Measurements from ENCODE around the gene RXFP3. TPM values are rescaled to one million over a fixed set of nuclear protein-coding genes. Genes with fewer than 3 reads are reported as not detected.
"Not testable (repeated sequence)": the region's sequence is repeated elsewhere in the genome, so short reads cannot be mapped to it uniquely, and the experiment has no call there.

The RXFP3 gene
- total RNA-seq, 1 experiment from 2014 or later = not detected

- peak; percentile 70 for DNase-seq (ENCODE audit: low read depth)
Observed at GRCh38 chr5:33936004-33936380, 194 bp upstream of the RXFP3 start.

DNA sequence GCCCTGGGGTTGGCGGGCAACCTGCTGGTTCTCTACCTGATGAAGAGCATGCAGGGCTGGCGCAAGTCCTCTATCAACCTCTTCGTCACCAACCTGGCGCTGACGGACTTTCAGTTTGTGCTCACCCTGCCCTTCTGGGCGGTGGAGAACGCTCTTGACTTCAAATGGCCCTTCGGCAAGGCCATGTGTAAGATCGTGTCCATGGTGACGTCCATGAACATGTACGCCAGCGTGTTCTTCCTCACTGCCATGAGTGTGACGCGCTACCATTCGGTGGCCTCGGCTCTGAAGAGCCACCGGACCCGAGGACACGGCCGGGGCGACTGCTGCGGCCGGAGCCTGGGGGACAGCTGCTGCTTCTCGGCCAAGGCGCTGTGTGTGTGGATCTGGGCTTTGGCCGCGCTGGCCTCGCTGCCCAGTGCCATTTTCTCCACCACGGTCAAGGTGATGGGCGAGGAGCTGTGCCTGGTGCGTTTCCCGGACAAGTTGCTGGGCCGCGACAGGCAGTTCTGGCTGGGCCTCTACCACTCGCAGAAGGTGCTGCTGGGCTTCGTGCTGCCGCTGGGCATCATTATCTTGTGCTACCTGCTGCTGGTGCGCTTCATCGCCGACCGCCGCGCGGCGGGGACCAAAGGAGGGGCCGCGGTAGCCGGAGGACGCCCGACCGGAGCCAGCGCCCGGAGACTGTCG lies 976 bp downstream of the RXFP3 start:
- peak; percentile 11 for DNase-seq (ENCODE audit: low read depth)

DNA sequence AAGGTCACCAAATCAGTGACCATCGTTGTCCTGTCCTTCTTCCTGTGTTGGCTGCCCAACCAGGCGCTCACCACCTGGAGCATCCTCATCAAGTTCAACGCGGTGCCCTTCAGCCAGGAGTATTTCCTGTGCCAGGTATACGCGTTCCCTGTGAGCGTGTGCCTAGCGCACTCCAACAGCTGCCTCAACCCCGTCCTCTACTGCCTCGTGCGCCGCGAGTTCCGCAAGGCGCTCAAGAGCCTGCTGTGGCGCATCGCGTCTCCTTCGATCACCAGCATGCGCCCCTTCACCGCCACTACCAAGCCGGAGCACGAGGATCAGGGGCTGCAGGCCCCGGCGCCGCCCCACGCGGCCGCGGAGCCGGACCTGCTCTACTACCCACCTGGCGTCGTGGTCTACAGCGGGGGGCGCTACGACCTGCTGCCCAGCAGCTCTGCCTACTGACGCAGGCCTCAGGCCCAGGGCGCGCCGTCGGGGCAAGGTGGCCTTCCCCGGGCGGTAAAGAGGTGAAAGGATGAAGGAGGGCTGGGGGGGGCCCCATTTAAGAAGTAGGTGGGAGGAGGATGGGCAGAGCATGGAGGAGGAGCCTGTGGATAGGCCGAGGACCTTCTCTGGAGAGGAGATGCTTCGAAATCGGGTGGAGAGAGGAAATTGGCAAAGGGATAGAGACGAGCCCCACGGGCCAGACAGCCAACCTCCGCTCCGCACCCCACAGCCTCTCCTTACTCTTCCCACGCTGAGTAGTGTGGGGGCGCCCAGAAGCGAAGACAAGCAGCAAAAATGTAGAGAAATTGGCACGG lies 1.7 kb downstream of the RXFP3 start:
- DNase-seq (ENCODE audit: low read depth) = no peak

- DNase-seq (ENCODE audit: low read depth) = no peak
Observed at GRCh38 chr5:33938507-33938796, 2.3 kb downstream of the RXFP3 start.

GRCh38 chr5:33938881-33939280 lies 2.7 kb downstream of the RXFP3 start:
- DNase-seq (ENCODE audit: low read depth) = no peak

GRCh38 chr5:33939556-33940262 lies 3.5 kb downstream of the RXFP3 start:
- DNase-seq (ENCODE audit: low read depth) = peak; percentile 23

- no peak for DNase-seq (ENCODE audit: low read depth)
Observed at GRCh38 chr5:33941090-33941489, 4.9 kb downstream of the RXFP3 start.

GRCh38 chr5:33944543-33945132 lies 8.5 kb downstream of the RXFP3 start:
- no peak for DNase-seq (ENCODE audit: low read depth)

- DNase-seq (ENCODE audit: low read depth) = not testable (repeated sequence)
Observed at GRCh38 chr5:33952175-33952574, 16.0 kb downstream of the RXFP3 start.

GRCh38 chr5:33957577-33958150 lies 21.5 kb downstream of the RXFP3 start:
- DNase-seq (ENCODE audit: low read depth) = no peak

DNA sequence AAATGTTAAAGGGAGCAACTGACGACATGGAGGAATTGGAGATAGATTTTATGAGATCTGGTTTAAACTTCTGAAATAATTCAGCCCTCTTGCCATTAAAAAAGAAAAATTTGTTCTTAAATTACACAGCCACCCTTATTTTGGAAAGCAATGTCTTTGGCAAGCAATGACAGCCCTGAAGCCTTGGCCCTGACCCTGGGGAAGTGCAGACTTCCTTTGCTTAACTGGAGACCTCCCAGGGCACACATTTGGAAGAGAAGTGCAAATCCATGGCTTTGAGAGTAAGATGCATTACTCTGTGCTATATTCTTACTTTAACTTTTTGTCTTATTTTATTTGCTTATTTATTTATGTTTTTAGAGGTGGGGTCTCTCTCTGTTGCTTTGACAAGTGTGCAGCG lies 22.0 kb downstream of the RXFP3 start:
- no peak for DNase-seq (ENCODE audit: low read depth)

- DNase-seq (ENCODE audit: low read depth) = no peak
Observed at GRCh38 chr5:33964132-33964700, 28.0 kb downstream of the RXFP3 start.

DNA sequence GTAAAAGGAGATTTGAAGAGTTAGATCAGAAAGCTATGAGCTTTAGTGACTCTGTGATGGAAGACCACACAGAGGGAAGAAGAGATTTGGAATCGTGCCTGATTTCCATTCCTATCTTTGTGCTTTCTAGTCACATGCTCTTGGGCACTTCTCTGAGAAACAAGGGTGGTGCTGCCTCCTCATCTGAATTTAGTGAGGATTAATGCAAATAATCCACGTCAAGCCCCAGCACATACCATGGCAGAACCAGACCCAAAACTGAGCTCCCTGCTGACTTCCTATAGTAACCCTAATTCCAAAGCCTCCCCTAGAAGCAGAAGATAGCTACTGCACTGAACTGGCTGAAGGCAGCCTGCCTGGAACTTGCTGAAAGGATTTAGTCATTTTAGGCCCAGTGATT lies 30.6 kb downstream of the RXFP3 start:
- no peak for DNase-seq (ENCODE audit: low read depth)

- no peak for DNase-seq (ENCODE audit: low read depth)
Observed at GRCh38 chr5:33968211-33969005, 32.2 kb downstream of the RXFP3 start.

DNA sequence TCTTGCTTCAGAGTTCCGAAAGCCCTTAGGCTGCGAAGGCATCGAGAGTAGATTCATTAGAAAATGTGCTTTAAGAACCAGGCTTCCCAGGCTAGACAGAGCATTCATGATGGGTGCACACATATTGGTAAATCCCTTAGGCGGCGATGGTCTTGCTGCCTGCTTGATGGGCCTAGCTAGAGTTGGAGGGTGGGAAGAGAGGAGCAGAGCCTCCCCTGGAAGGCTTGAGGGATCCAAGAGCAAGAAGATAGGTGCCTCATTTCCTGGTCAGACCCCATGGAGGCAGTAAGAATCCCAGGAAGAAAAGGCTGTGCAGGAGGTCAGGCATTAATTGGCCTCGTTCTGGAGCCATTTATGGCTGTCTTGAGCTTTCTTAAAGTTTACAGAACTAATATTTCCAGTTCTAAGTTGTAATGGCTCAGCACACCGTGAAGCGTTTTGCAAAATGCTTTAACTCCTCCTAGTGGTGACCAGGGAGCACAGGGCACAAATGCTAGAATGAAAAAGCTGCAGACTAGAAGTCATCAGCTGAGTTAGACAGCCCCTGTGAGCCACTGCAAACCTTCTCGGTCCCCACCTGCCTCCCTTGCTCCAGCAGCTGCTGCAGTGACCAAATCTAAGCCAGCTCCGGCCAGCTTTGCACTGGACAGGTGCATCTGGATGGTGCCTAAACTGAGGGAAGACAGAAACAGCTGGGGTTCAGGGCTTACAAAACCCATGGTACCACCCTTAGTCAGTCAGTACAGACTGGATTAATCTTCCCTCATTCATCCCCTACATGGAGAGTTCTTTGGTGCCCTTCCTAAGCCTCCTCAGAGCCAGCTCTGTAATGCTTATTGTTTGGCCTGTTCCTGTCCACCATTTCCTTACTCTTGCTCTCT lies 33.6 kb downstream of the RXFP3 start:
- peak; percentile 30 for DNase-seq (ENCODE audit: low read depth)

GRCh38 chr5:33973271-33973670 lies 37.1 kb downstream of the RXFP3 start:
- DNase-seq (ENCODE audit: low read depth) = no peak

GRCh38 chr5:33975852-33976251 lies 39.7 kb downstream of the RXFP3 start:
- no peak for DNase-seq (ENCODE audit: low read depth)

DNA sequence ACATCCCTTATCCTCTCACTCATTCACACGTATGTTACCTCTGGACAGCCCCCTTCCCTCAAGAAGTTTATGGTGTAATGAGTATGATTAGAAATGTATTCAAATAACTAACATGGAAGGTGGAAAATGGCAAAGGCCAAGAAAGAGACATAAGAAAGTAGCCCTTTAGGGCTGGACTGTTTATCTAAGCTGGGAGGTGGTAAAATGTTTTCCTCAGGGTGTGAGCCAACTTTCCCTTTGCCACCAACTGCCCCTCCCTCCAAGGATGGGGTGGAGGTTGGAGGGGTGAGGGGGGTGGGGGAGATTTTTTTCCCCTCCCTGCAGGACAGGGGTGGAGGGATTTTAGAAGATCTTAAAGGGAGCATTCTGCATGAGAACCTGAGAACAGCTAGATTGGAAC lies 40.1 kb downstream of the RXFP3 start:
- no peak for DNase-seq (ENCODE audit: low read depth)

- DNase-seq (ENCODE audit: low read depth) = no peak
Observed at GRCh38 chr5:33978306-33978705, 42.1 kb downstream of the RXFP3 start.

GRCh38 chr5:33980030-33980429 lies 43.8 kb downstream of the RXFP3 start:
- DNase-seq (ENCODE audit: low read depth) = no peak

Data from Daoy (cell line).